Panc1 (cell line): ENCODE data around the gene CCR7. TPM values are rescaled to one million over a fixed set of nuclear protein-coding genes. Genes with fewer than 3 reads are reported as not detected.

Experiments
- ATAC-seq: fragments of 200-7000 bp; cut with Tn5 transposase; 2 replicates; pipeline ENCODE4 v1.9.1; 2020; ENCODE audit warnings: mild to moderate bottlenecking, moderate library complexity
- BruUV-seq: library from RNA; stranded (reverse); fragments of 400-500 nt; replicated peaks from 2 replicates; lab custom pipeline; 2021; lab: Mats Ljungman, UMichigan
- CTCF ChIA-PET: fragments of 300-600 bp; sonication (Branson Sonifier 250); formaldehyde crosslinking; loops from one replicate; lab custom pipeline; 2022; ENCODE audit warnings: antibody characterized with exemption; lab: Charles Lee
- POLR2A ChIA-PET: fragments of 300-600 bp; sonication (Branson Sonifier 250); formaldehyde crosslinking; loops from one replicate; lab custom pipeline; 2022; ENCODE audit warnings: antibody characterized with exemption; lab: Charles Lee
- DNase-seq: peaks from one replicate; pipeline ENCODE4 v3.0.0-alpha.2; 2010; ENCODE audit warnings: low read depth, low spot score
- H3K27ac ChIP-seq: 2 replicates; pipeline ENCODE4 v1.5.1; 2011; ENCODE audit warnings: mild to moderate bottlenecking, low read length, inconsistent platforms
- H3K27me3 ChIP-seq: fragments of 200-500 bp; sonication (Bioruptor generic); 2 replicates; pipeline ENCODE4 v1.6.0; 2014; ENCODE audit warnings: low read length, inconsistent platforms; ENCODE audit not compliant: control insufficient read depth, insufficient read depth
- H3K36me3 ChIP-seq: fragments of 200-500 bp; sonication (Bioruptor generic); 2 replicates; pipeline ENCODE4 v1.5.1; 2014; ENCODE audit warnings: inconsistent platforms, mild to moderate bottlenecking, low read length, moderate library complexity; ENCODE audit not compliant: control insufficient read depth, insufficient read depth
- H3K4me1 ChIP-seq: 2 replicates; pipeline ENCODE4 v1.5.1; 2011; ENCODE audit warnings: inconsistent platforms, mild to moderate bottlenecking, low read length, moderate library complexity; ENCODE audit not compliant: control insufficient read depth, insufficient read depth
- H3K4me3 ChIP-seq, 2 experiments: 2 replicates each; pipeline ENCODE4 v1.5.1; 2011 to 2012; ENCODE audit warnings: low read depth in 2 of 2, low read length in 2 of 2, mild to moderate bottlenecking in 2 of 2, inconsistent platforms in 1 of 2, moderate library complexity in 1 of 2
- H3K9me3 ChIP-seq: fragments of 200-500 bp; sonication (Bioruptor generic); 2 replicates; pipeline ENCODE4 v1.5.1; 2014; ENCODE audit warnings: low read depth, mild to moderate bottlenecking, inconsistent platforms, low read length, moderate library complexity; ENCODE audit not compliant: control insufficient read depth, insufficient read depth
- CTCF ChIP-seq: fragments of 450-650 bp; IDR thresholded peaks from 2 replicates; pipeline ENCODE4 v1.5.1; 2017; ENCODE audit warnings: mild to moderate bottlenecking
- POLR2AphosphoS5 ChIP-seq: IDR thresholded peaks from 2 replicates; pipeline ENCODE4 v1.6.1; 2012; ENCODE audit warnings: mild to moderate bottlenecking, low read depth, low read length, moderate library complexity
- REST ChIP-seq, 2 experiments: IDR thresholded peaks; 2 replicates each; pipeline ENCODE4 v1.6.1; 2011 to 2012; ENCODE audit warnings: low read depth in 2 of 2, control low read depth in 1 of 2, low read length in 1 of 2, mild to moderate bottlenecking in 1 of 2, moderate library complexity in 1 of 2; ENCODE audit not compliant: insufficient read depth in 1 of 2
- SIN3A ChIP-seq: IDR thresholded peaks from 2 replicates; pipeline ENCODE4 v1.6.1; 2012; ENCODE audit warnings: low read depth, mild to moderate bottlenecking, low read length, moderate library complexity, borderline replicate concordance; ENCODE audit not compliant: insufficient read depth
- TCF7L2 ChIP-seq: IDR thresholded peaks from 2 replicates; pipeline ENCODE4 v1.6.1; 2011; ENCODE audit warnings: mild to moderate bottlenecking, low read depth, low read length, inconsistent platforms
- in situ Hi-C: cut with HindIII; loops from 2 replicates; pipeline ENCODE4 v1.10.0; 2016; ENCODE audit warnings: low sequenced_read_pairs, low pct_unique_long_range_greater_than_20kb
- intact Hi-C: fragments of 100-400 bp; cut with micrococcal nuclease; formaldehyde crosslinking; loops from one replicate; pipeline ENCODE4 v1.10.0; 2022; ENCODE audit not compliant: unreplicated experiment
- total RNA-seq: library from RNA; stranded (reverse); gene quantifications from one replicate; pipeline ENCODE4 v1.2.1, GENCODE V29; 2021; ENCODE audit not compliant: unreplicated experiment

The CCR7 gene
- total RNA-seq, 1 experiment from 2014 or later, result 0.44 TPM

- Histone ChIP-seq H3K9me3 (no peaks in the 10 kb centered on the region), H3K27ac (no peak overlapping the region), H3K27me3 (no peaks in the 10 kb centered on the region), H3K36me3 (no peaks in the 10 kb centered on the region), H3K4me3 (no peak overlapping the region), H3K4me1 (no peaks in the 10 kb centered on the region)
- no peak for TF ChIP-seq POLR2AphosphoS5
- TF ChIP-seq TCF7L2, result no peak
- no peak for TF ChIP-seq REST (IDR thresholded peaks at IDR 0.05; ENCODE audit: insufficient read depth in 1 of 2, low read depth in 2 of 2, low read length in 1 of 2)
- TF ChIP-seq SIN3A, result no peak
- ChIA-PET POLR2A (no interaction called here), CTCF (no interaction called here)
- ATAC-seq, result no peak
- no TSS peak for BruUV-seq
- no peak for DNase-seq
- intact Hi-C loops (no loop called here), in situ Hi-C loops (no loop called here)
Observed at GRCh38 chr17:40597556-40598300, 32.5 kb upstream of the CCR7 start.

GRCh38 chr17:40597156-40597555 is 31.9 kb upstream of the CCR7 start:
- ATAC-seq (no peak), DNase-seq (no peak)
- TF ChIP-seq CTCF (no peak), POLR2AphosphoS5 (no peak), TCF7L2 (no peak), REST (IDR thresholded peaks at IDR 0.05; ENCODE audit: insufficient read depth in 1 of 2, low read depth in 2 of 2, low read length in 1 of 2) (no peak), SIN3A (no peak)
- in situ Hi-C loops (no loop called here), intact Hi-C loops (no loop called here)
- Histone ChIP-seq H3K27ac (no peak overlapping the region), H3K36me3 (no peaks in the 10 kb centered on the region), H3K4me3 (no peak overlapping the region), H3K27me3 (no peaks in the 10 kb centered on the region), H3K9me3 (no peaks in the 10 kb centered on the region), H3K4me1 (no peaks in the 10 kb centered on the region)
- ChIA-PET CTCF (no interaction called here), POLR2A (no interaction called here)
- BruUV-seq, result no TSS peak
